Measurements from ENCODE around the gene KAZN.

KAZN gene

GRCh38 chr1:15160626-15161025, 562.1 kb downstream of the KAZN start:
- no peak overlapping the region for H3K4me3 ChIP-seq (ENCODE audit: low read depth, low read length)
- DNase-seq (ENCODE audit: low read depth) = no peak
- no peak for TF ChIP-seq CTCF (IDR thresholded peaks at IDR 0.05; ENCODE audit: control insufficient read depth, extremely low read depth, insufficient read depth)

- H3K4me3 ChIP-seq (ENCODE audit: low read depth, low read length) = no peak overlapping the region
- TF ChIP-seq CTCF (IDR thresholded peaks at IDR 0.05; ENCODE audit: control insufficient read depth, extremely low read depth, insufficient read depth) = no peak
- DNase-seq (ENCODE audit: low read depth) = no peak
These were observed 568.9 kb downstream of the KAZN start for GRCh38 chr1:15167386-15167785.

All from LNCaP clone FGC (cell line).